ENCODE measurements around the gene THAP8.

THAP8 gene

DNA sequence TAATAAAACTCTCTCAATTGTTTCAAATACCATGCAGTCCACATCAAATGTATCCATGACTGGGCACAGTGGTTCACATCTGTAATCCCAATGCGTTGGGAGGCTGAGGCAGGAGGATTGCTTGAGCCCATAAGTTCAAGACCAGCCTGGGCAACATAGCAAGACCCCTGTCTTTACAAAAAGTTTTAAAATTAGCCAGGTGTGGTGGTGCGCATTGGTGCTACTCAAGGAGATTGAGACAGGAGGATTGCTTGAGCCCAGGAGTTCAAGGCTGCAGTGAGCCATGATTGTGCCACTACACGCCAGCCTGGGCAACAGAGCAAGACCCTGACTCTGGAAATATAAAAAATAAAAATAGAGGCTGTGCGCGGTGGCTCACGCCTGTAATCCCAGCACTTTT lies 26.4 kb downstream of the THAP8 start:
- DNase-seq: no peak

DNA sequence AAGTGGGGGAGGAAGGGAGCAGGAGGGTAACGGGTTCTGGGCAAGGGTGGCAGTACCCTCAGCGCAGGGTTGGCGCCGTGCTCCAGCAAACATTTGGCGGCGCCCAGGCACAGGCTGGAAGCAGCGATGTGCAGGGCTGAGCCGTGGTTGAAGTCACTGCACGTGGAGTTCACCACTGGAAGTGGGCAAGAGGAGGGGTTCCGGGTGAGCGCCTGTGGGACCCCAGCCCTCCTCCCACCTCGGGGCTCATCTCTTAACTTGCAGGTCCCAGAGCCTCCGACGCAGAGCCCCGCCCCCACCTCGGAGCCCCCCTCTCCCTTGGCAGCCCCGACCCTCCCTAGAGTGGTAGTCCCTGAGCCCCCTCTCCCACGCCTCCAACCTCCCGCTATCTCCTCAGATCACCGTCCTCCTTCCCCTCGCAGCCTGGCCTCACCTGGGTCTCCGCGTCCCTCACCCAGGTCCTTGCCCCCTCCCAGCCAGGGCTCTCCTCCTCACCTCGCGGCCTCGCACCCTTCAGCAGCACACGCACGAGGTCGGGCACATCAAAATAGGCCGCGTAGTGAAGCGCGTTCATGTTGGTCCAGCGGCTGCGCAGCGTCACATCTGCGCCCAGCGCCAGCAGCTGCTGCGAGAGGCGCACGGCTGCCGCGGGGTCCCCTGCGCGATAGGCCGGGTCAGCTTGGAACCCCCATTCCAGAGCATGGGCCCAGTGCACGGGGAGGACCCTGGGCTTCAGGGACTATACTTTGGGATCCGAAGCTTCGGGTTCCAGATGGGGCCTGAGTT lies 27.8 kb downstream of the THAP8 start:
- no peak for DNase-seq

DNA sequence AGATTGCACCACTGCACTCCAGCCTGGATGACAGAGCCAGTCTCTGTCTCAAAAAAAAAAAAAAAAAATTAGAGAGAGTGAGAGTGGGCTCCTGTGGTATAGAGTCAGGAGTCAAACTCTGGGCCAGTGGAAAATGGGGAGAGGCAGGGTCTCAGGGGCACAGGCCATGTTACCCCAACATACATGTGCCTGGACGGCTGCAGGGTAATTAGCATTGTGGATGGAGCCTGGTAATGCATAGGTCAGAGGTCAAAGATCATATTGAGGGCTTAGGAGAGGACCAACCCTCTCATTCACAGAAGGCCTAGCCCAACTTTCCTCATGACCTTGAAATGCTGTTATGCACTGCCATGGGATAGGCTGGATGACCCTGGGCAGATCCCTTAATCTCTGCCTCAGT lies 28.5 kb downstream of the THAP8 start:
- DNase-seq: no peak

DNA sequence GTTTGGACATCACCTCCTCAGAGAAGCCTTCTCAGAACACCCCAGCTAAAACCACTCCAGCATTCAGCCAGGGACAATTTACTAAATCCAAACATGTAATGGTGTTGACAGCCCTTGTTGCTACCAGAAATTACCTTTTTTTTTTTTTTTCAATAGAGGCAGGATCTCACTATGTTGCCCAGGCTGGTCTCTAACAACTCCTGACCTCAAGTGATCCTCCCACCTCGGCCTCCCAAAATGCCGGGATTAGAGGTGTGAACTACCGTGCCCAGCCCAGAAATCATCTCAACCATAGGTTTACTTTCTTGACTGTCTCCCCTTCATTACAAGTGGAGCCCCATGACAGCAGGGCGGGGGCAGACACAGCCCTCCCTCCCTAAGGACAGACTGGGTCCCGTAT lies 30.7 kb downstream of the THAP8 start:
- DNase-seq: no peak

DNA sequence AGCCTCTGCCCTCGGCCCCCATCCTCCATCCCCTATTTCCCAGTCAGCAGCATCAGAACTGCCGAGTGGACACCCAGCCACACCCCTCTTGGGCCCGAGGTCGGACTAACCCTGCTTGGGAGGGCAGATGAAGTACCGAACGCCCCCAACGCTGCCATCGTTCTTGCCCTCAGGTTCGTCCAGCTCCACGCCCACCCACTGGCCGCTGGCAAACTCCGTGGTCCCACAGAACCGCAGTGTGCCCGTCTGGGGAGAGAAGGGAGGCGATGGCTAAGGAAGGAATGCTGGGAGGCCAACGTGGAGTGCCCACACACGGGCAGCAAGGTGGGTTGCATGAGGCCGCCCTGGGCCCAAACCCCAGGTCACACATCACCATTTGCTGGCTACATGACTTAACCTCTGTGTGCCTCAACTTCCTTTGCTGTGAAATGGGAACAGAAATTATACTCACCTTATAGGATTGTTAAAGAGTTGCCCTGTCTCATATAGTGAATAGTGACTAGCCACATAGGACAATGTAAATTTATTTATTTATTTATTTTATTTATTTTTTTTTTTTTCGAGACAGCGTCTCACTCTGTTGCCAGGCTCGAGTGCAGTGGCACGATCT lies 34.9 kb downstream of the THAP8 start:
- no peak for DNase-seq

DNA sequence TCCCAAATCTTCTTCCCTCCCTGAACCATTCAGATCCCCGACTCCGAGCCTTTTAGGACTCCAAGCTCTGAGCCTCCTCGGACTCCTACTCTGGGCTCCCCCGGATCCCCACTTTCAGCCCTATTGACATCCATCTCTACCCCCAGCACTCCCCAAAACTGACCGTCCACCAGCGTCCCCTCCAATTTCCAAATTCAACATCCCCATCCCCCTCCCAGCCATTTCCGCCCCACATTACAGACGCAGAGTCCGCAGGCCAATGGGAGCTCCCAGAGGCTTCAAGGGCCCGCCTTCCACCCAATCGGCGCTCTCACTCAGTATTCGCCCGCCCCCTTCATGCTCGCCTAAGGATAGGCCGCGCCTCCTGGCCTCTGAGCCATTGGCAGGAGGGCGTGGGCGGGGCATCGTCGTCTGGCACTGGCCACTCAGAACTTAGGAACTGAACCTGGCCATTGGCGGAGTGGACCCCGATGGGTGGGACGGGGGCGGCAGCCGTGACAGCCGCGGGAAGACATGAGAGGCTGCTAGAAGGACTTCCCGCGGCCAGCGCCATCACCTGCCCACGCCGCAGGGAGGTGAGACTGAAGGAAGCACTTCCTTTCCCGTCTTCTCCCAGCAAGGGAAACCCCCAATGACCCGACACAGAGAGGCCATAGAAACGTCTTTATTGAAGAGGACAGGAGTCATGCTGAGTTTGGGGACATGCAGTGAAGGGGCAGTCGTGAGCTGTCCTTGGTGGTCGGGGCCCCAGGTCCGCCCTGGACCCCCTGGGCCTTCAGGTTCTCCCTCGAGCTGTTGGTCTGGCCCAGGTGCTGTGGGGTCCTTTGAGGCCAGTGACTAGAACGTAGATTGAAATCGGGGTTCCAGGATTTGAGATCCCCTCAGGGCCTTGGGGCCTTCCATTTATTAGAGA lies 39.8 kb downstream of the THAP8 start, which contains the start of gene ALKBH6:
TSS of gene ALKBH6 (minus strand) at position 202 of the 913 bp plus-strand sequence. CDS start 816 bp downstream, outside the sequence.
- peak; percentile 98 for DNase-seq

DNA sequence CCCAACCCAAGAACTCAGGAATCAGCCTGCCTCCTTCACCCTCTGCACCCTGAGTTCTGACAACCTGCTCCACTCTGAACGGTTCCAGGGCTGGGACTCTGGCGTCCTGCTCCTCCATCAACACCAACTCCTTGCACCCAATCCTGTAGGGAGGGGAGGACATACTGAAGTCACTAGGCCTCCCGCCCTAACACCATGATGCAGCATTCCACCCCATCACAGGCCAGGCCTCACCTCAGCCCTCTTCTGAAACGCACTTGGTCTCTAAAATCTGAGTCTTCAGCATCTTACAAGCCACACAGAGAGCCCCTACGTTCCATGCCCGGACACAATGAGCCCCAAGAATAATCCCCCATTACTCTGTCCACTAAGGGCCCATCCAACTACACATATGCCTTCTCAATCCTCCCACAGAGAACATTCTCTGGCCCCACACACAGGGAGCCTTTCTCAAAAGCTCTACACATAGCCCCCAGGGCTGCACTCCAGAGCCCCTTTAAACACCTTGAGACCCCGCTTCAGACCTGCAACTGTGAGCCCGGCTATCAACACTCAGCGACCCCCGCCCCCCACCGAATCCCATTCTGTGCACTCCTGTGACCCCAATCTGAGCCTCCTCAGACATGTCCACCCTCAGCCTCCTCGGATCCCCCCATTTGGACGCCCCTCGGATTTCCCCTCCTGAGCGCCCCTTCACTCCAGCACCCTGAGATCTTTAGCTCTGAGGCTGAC lies 40.6 kb downstream of the THAP8 start:
- DNase-seq: no peak

DNA sequence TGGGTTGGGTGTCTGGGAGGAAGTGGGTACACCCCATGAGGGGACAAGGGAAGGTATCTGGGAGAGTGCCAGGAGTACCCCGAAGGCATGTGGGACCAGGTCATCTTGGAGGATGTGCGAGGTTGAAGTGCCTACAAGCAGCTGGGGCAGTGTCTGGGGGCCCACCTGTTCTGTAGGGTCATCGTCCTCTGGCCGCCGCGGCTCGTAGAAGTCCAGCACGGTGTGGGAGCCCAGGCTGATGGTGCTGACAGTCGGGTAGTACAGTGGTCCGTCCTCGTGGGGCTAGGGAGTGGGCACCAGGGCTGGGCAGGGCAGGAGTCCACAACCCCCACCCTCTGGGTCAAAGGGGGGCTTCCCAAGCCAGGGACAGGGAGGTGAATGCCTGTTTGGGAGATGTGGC lies 43.7 kb downstream of the THAP8 start:
- DNase-seq: no peak

DNA sequence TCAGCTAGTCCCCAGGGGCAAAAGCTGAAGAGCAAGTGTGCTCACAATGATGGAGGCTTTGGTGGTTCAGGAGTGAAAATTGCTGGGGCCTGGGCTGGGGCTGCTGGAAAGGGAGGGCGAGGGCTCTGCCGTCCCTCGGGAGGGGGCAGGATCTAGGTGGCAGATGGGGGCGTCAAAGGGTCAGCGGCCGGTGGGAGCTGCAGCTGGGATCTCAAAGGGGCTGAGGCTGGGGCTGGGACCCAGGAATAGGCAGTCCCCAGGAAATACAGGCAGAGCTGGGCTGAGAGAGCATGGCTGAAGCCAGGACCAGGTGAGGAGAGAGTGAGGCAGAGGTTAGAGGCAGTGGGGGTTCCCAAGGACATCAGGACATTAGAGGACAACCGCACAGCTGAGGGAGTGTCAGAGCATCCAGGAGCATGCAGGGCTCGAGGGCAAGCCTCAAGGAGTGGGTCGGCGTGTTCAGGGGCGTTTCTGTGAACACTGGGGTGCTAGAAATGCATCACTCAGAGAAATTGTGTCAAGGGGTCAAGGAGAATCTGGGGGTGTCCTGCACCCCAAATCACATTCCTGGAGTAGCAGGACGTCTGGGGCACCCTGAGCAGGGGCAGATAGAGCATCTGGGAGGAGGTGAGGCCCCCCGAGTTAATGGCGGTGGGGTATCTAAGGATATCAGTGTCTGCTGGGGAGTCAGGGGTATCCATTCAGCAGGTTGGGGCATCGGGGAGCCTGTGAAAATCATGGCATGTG lies 44.3 kb downstream of the THAP8 start:
- DNase-seq: no peak

DNA sequence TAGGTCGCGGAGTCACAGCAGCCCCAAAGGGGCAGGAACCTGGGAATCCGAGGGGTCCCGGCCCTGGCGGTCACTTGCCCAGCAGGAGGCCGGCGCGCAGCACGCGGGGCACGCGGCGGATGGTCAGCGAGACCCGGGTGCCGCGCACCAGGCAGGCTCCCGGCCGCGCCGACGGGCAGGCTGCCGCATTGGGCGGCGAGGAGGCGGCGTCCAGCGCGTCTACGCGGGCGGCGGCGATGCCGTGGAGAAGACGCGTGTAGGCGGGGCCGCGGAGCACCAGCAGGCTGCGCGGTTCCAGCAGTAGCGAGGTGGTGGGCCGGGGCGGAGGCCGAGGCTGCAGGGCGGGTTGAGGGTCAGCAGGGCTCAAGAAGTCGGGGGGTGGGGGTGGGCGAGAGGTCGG lies 44.9 kb downstream of the THAP8 start:
- DNase-seq: no peak

DNA sequence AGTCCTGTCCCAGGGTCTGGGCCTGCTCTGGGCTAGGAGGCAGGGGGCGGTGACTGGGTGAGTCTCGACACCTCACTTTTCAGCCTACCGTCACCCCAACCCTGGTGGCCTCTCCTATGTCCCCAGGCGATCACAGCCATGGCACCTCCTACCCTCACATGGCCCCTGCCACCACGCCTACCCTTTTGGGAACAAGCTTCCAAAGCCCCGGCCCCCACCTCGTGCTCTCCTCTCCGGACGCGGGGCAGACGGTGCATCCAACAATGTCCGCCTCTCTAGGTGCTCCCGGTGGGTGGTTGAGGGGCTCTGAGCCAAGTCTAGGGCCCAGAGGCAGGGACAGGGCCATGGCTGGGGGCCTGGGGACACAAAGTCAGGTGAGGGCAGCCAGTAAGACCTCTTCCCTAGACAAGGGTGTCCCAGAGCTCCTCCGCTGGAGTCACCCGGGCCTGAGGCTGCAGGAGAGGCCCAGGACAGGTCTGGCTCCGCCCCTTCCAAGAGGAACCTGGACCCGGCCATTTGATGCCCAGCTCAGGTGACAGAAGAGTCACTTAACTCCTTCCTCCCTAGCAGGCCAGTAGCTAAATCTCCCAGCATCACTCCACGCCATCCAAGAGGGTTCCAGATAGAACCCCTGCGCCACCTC lies 45.6 kb downstream of the THAP8 start, which contains the start of gene SYNE4:
TSS of gene SYNE4 (minus strand) at position 478 of the 643 bp plus-strand sequence. CDS start at position 346, 132 bp downstream.
- no peak for DNase-seq

DNA sequence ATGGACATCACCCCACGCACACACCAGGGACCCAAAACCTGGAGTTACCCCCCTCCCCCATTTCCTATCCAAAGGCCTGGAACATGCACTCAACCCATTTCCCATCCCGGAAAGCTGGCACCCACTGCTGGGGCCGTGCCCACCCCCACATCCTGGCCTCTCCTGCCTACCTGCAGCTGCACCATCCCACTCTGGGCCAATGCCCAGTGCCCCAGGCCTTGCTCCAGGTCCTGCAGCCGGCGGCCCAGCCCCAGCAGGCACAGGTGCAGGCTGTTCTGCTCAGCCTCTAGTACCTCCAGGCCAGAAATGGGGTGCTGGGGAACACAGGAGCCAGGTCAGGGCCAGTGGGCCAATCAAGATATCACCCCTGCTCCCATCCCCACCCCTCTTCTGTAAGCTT lies 47.1 kb downstream of the THAP8 start:
- DNase-seq: no peak

DNA sequence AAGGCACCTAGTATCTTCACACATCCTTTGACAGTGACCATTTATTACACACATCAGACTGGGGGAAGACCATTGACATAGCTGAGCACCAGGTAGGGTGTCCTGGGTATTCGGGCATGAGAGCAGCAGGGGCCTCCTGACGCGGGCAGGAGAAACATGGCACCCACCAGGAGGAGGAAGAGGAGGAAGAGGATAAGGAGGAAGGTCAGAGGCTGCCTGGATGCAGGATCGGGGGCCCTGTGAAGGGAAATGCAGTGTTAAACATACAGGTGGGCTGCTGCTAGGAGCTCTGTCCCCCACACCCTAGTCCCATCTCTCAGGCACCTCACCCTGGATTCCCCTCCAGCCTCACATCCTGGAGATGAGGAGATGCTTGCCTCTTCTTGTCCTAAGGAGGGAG lies 50.8 kb downstream of the THAP8 start:
- no peak for DNase-seq

DNA sequence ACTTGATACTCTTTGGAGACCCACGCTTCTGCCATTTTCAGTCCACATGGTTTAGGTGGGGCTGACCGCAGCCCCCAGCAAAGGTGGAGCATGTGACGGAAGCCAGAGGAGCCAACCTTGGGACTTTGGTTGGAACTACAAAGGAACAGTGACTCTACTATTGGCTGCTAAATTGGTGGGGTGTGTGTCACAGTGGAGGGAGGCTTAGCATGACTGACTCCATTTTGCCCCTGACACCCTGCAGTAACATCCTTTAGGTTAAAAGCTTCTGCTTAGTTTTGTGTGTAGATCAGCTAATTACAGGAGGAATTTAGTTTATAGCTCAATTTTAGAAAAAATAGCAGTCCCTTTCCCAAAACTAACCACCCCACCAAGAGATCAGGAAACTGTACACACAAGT lies 52.5 kb downstream of the THAP8 start:
- no peak for DNase-seq

DNA sequence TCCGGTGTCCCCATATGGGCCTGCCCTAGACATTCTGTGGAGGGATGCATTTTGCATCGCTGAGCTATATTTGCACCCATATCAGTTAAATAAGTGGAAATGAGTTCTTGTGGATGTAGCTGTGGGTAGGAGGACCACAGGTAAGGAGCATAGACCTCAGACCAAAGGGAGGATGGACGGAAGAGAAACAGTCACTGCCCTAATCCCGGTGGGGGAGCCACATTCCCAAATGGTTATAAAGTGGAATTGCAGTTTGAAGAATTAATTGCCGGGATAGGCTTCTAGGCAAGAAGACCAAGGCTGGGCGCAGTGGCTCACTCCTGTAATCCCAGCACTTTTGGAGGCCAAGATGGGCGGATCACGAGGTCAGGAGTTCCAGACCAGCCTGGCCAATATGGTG lies 57.3 kb downstream of the THAP8 start:
- DNase-seq: no peak

DNA sequence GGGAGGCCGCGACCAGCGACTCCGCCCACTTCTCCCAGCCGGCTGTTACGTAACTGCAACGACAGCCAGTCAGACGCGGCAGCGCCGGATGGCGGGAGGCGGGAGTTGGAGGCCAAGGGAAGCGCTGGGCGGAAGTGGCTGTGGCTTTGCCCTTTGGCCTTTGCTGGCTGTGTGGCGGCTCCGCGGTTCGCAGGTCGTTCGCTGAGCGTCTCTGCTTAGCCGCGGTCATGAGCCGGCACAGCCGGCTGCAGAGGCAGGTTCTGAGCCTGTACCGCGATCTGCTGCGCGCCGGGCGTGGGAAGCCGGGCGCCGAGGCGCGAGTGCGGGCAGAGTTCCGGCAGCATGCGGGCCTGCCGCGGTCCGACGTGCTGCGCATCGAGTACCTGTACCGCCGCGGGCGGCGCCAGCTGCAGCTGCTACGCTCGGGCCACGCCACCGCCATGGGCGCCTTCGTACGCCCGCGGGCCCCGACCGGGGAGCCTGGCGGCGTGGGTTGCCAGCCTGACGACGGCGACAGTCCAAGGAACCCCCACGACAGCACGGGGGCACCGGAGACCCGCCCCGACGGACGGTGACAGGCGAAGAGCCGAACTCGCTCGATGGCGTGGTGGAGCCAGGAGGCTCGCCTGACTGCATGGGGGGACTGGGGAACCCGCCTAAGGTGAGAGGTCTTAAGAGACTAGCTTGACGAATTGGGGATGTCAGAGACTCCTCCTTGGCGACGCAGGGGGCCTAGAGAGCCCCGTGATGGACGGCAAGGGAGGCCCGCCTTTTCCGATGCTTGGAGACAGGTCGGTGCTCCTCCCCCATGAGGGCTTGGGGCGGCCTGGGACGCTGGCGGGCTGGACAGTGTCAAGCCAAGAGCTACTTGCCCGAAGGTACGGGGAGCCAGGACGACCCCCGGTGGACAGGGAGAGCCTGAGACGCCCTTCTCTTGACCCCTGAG lies 58.8 kb downstream of the THAP8 start, which contains the start of gene SDHAF1:
TSS of gene SDHAF1 (plus strand) at position 141 of the 946 bp plus-strand sequence. CDS start at position 228, 87 bp downstream.
- DNase-seq: peak; percentile 71

DNA sequence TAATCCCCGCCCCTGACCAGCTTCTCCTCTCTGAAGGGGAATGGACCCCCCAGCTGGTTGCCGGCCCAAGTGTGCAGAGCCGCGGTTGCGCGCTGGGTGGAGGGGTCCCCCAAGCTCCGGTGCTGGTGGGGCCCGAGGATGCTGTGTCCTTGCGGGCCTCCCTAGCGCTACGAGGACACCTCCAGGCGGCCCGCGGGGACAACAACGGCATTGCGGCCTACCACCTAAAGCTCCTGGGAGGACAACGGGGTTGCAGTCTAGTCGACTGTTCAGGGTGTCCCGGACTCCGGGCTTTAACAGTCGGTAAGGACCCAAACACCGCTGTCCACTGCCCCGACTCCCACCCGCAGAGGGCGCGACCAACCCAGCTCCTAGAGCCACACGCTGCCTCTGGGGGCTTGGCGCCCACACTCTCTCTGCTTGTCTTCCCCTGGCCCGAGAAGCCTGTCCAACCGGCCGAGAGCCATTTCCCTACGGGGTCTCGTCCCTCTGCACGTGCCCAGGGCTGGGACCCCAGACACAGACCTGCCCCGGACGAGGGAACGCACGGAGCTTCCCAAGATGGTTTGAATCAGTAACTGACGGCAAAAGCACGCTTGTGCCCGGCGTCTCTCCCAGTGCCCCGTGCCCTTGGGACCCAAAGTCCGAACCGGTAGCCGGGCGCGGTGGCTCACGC lies 60.0 kb downstream of the THAP8 start:
- no peak for DNase-seq

DNA sequence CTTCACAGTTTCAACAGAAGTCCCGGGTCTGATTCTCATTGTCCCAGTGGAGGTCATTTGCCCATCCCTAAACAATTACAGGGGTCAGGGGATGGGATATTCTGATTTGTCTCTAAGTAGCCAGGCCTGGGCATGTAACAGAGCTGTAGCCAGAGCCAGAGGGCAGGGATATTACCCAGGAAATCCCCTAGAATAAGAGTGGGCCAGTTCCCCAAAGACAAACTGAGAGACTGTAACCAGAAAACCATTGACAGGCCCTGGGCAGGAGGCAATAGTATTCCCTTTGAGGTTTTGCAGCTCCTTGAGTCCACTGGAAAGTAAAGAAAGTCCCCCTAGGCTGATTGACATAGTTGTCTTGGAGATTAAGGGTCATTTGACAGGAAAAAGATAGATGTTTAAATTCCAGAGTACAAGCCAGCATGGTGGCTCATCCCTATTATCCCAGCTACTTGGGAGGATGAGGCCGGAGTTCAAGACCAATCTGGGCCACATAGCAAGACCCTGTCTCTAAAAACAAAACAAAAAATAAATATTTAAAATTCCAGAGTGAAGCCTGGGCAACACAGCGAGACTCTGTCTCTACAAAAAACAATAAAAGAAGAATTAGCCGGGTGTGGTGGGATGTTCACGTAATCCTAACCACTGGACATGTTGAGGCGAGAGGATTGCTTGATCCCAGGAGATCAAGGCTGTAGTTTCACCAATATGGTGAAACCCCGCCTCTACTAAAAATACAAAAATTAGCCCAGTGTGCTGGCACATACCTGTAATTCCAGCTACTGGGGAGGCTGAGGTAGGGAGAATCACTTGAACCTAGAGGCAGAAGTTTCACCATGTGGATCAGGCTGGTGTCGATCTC lies 60.9 kb downstream of the THAP8 start:
- DNase-seq: no peak
